Activated T-cell treated with anti-CD3 and anti-CD28 coated beads, Interleukin-2, amount 50 U/mL, for 48 hours (primary cell): ENCODE data around the gene ADAMTS16.

ENCODE experiments used
- DNase-seq, 2 experiments: peaks; one replicate each; pipeline ENCODE4 v3.0.0-alpha.2; 2020

ADAMTS16 gene

GRCh38 chr5:5189051-5189430, 48.9 kb downstream of the ADAMTS16 start:
- no peak for DNase-seq

GRCh38 chr5:5191906-5192305, 51.8 kb downstream of the ADAMTS16 start:
- no peak for DNase-seq

- DNase-seq, result no peak
Measured at GRCh38 chr5:5192681-5193080, 52.6 kb downstream of the ADAMTS16 start.

GRCh38 chr5:5195128-5195918, 55.2 kb downstream of the ADAMTS16 start:
- DNase-seq, result no peak

- DNase-seq, result no peak
Measured at GRCh38 chr5:5198135-5198534, 58.0 kb downstream of the ADAMTS16 start.

GRCh38 chr5:5198815-5199214, 58.7 kb downstream of the ADAMTS16 start:
- DNase-seq, result no peak

- DNase-seq, result no peak
Measured at GRCh38 chr5:5199495-5199894, 59.4 kb downstream of the ADAMTS16 start.

- no peak for DNase-seq
Measured at GRCh38 chr5:5200133-5200532, 60.0 kb downstream of the ADAMTS16 start.

- no peak for DNase-seq
Measured at GRCh38 chr5:5202321-5202720, 62.2 kb downstream of the ADAMTS16 start.

GRCh38 chr5:5203451-5203850, 63.3 kb downstream of the ADAMTS16 start:
- DNase-seq, result no peak

GRCh38 chr5:5207828-5208227, 67.7 kb downstream of the ADAMTS16 start:
- DNase-seq, result no peak

GRCh38 chr5:5209089-5209488, 69.0 kb downstream of the ADAMTS16 start:
- DNase-seq, result no peak

GRCh38 chr5:5209510-5210286, 69.6 kb downstream of the ADAMTS16 start:
- DNase-seq, result no peak

- DNase-seq, result no peak
Measured at GRCh38 chr5:5217371-5217770, 77.2 kb downstream of the ADAMTS16 start.

GRCh38 chr5:5218396-5218795, 78.3 kb downstream of the ADAMTS16 start:
- DNase-seq, result no peak

- no peak for DNase-seq
Measured at GRCh38 chr5:5219541-5219940, 79.4 kb downstream of the ADAMTS16 start.

GRCh38 chr5:5220901-5221631, 80.9 kb downstream of the ADAMTS16 start:
- no peak for DNase-seq

- no peak for DNase-seq
Measured at GRCh38 chr5:5221724-5222123, 81.6 kb downstream of the ADAMTS16 start.

GRCh38 chr5:5231576-5231975, 91.4 kb downstream of the ADAMTS16 start:
- DNase-seq, result no peak

GRCh38 chr5:5234912-5235311, 94.8 kb downstream of the ADAMTS16 start:
- no peak for DNase-seq

- no peak for DNase-seq
Measured at GRCh38 chr5:5235685-5236084, 95.6 kb downstream of the ADAMTS16 start.

GRCh38 chr5:5239191-5239590, 99.1 kb downstream of the ADAMTS16 start:
- no peak for DNase-seq

- no peak for DNase-seq
Measured at GRCh38 chr5:5240234-5240633, 100.1 kb downstream of the ADAMTS16 start.

GRCh38 chr5:5242056-5242455, 101.9 kb downstream of the ADAMTS16 start:
- DNase-seq, result no peak
